HG03342 (cell line): ENCODE measurements around the gene HNRNPM.

ENCODE experiments used
- ATAC-seq: cut with Tn5 transposase; IDR thresholded peaks from one replicate; pipeline ENCODE4 v1.9.1; 2021; ENCODE audit warnings: mild to moderate bottlenecking, moderate library complexity; ENCODE audit not compliant: unreplicated experiment

HNRNPM gene

GRCh38 chr19:8537099-8537498, 92.3 kb downstream of the HNRNPM start:
- no peak for ATAC-seq
